Measurements from ENCODE around the gene SEZ6L2. TPM values are rescaled to one million over a fixed set of nuclear protein-coding genes. Genes with fewer than 3 reads are reported as not detected.
"Not testable (repeated sequence)": the region's sequence is repeated elsewhere in the genome, so short reads cannot be mapped to it uniquely, and the experiment has no call there.

The SEZ6L2 gene
- total RNA-seq, 4 donors from 2014 or later = 0.22 to 2.8 (median 1.1) TPM; not detected in 1

DNA sequence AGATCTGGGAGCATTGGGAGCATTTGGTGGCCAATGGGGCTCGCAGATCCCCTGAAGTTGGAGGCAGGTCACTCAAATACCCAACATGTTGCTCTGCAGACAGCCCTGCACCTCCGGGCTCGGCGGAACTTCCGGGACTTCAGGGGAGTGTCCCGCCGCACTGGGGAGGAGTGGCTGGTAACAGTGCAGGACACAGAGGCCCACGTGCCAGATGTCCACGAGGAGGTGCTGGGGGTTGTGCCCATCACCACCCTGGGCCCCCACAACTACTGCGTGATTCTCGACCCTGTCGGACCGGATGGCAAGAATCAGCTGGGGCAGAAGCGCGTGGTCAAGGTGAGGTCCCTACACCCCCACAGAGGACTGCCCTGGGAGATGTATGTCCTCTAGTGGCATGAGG lies 62.7 kb downstream of the SEZ6L2 start:
- Histone ChIP-seq H3K9me3 (no peaks in the 10 kb centered on the region), H3K4me3 (no peak overlapping the region), H3K36me3 (peaks cover 35 to 100% (median 66%) of the 10 kb centered on the region in 3 donors), H3K4me1 (peaks cover 0 to 1% (median 0%) of the 10 kb centered on the region in 3 donors), H3K27me3 (no peaks in the 10 kb centered on the region), H3K27ac (no peak overlapping the region)
- intact Hi-C loops (cut with DNase I) = no loop called here
- no peak for DNase-seq
- TF ChIP-seq POLR2A (IDR thresholded peaks at IDR 0.05) = no peak
- TF ChIP-seq, protein P1, sequence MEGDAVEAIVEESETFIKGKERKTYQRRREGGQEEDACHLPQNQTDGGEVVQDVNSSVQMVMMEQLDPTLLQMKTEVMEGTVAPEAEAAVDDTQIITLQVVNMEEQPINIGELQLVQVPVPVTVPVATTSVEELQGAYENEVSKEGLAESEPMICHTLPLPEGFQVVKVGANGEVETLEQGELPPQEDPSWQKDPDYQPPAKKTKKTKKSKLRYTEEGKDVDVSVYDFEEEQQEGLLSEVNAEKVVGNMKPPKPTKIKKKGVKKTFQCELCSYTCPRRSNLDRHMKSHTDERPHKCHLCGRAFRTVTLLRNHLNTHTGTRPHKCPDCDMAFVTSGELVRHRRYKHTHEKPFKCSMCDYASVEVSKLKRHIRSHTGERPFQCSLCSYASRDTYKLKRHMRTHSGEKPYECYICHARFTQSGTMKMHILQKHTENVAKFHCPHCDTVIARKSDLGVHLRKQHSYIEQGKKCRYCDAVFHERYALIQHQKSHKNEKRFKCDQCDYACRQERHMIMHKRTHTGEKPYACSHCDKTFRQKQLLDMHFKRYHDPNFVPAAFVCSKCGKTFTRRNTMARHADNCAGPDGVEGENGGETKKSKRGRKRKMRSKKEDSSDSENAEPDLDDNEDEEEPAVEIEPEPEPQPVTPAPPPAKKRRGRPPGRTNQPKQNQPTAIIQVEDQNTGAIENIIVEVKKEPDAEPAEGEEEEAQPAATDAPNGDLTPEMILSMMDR (IDR thresholded peaks at IDR 0.05) = no peak
- 81 to 89% methylated on average over 6 to 12 of the region's 15 CpGs for WGBS, 2 donors

DNA sequence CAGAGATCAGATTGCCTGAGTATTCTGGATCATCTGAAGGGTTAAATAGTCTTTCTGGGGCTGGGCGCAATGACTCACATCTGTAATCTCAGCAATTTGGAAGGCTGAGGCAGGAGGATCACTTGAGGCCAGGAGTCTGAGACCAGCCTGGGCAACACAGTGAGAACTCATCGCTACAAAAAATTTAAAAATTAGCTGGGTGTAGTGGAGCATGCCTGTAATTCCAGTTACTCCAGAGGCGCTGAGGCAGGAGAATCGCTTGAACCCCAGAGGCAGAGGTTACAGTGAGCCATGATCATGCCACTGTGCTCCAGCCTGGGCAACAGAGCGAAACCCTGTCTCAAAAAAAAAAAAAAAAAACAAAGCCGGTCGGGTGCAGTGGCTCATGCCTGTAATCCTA lies 63.4 kb downstream of the SEZ6L2 start:
- H3K4me3 ChIP-seq = no peak overlapping the region
- H3K9me3 ChIP-seq = no peaks in the 10 kb centered on the region
- peaks cover 0 to 8% (median 0%) of the 10 kb centered on the region in 3 donors for H3K4me1 ChIP-seq
- peaks cover 32 to 100% (median 61%) of the 10 kb centered on the region in 3 donors for H3K36me3 ChIP-seq
- DNase-seq = no peak
- TF ChIP-seq, protein P1 (IDR thresholded peaks at IDR 0.05) = no peak
- no peak for TF ChIP-seq POLR2A (IDR thresholded peaks at IDR 0.05)
- H3K27ac ChIP-seq = no peak overlapping the region
- H3K27me3 ChIP-seq = no peaks in the 10 kb centered on the region
- 87 to 89% methylated on average over 6 to 7 of the region's 7 CpGs for WGBS, 2 donors
- intact Hi-C loops (cut with DNase I) = no loop called here

DNA sequence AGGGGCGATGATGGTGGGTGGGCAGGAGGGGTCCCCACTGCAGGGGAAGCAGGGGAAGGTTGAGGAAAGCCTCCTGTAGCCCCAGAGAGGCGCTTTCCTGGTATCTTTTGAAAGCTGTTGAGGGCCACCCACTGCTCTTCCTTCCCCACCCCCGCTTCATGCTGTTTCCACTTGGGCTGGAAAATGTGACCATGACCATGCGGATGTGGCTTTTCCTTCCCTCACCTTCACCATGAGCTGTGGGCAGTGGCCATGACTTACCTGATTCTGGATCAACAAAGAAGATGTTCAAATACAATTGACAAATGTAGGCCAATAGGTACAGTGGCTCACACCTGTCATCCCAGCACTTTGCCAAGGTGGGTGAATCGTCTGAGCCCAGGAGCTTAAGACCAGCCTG lies 65.3 kb downstream of the SEZ6L2 start:
- intact Hi-C loops (cut with DNase I) = no loop called here
- H3K9me3 ChIP-seq = no peaks in the 10 kb centered on the region
- TF ChIP-seq, protein P1 (IDR thresholded peaks at IDR 0.05) = no peak
- TF ChIP-seq POLR2A (IDR thresholded peaks at IDR 0.05) = no peak
- H3K36me3 ChIP-seq = peaks cover 26 to 95% (median 61%) of the 10 kb centered on the region in 3 donors
- no peak overlapping the region for H3K4me3 ChIP-seq
- H3K4me1 ChIP-seq = peaks cover 0 to 21% (median 0%) of the 10 kb centered on the region in 3 donors
- no peak for DNase-seq
- WGBS, 2 donors = 83 to 96% methylated on average over 4 to 5 of the region's 5 CpGs
- H3K27ac ChIP-seq = no peak overlapping the region
- H3K27me3 ChIP-seq = no peaks in the 10 kb centered on the region

DNA sequence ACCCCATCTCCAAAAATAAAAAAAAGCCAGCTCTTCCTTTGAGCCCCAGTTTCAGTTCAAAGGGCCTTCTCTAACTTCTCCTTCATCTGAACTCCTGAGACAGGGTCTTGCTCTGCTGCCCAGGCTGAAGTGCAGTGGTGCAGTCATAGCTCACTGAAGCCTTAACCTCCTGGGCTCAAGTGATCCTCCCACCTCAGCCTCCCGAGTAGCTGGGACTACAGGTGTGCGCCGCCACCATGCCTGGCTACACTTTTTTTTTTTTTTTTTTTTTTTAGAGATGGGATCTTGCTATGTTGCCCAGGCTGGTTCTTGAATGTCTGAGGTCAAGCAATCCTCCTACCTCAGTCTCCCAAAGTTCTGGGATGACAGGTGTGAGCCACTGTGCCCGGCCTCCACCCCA lies 66.1 kb downstream of the SEZ6L2 start:
- H3K4me3 ChIP-seq; H3K27me3 ChIP-seq; H3K9me3 ChIP-seq; H3K27ac ChIP-seq; intact Hi-C loops (cut with DNase I); DNase-seq: not testable (repeated sequence)
- WGBS, 2 donors = 92 to 100% methylated on average over 3 of the region's 4 CpGs
- Histone ChIP-seq H3K4me1 (peaks cover 0 to 29% (median 0%) of the 10 kb centered on the region in 3 donors), H3K36me3 (peaks cover 20 to 86% (median 61%) of the 10 kb centered on the region in 3 donors)

DNA sequence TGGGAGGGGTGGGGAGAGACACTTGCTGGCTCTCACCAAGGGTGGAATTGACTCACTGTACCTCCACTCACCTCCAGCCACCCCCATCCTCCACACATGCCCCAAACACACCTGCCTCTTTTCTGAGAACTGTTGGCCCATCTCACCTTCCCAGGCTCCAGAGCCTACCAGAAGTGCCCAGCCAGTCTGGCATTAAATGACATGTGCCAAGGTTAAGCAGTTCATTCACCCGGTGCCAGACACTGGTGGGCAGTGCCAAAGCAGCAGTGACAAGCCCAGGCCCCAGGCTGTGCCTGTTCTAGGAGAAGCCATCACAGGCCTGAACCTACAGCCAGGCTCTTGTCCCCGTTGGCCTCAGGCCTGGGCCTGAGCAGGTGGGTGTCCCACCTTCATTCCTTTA lies 67.9 kb downstream of the SEZ6L2 start:
- 47 to 75% methylated on average over 1 to 2 of the region's 2 CpGs for WGBS, 2 donors
- DNase-seq = no peak

More for the DNA sequence above, 67.9 kb downstream of the SEZ6L2 start:
- H3K4me3 ChIP-seq = no peak overlapping the region
- peaks cover 0 to 46% (median 4%) of the 10 kb centered on the region in 3 donors for H3K4me1 ChIP-seq
- H3K36me3 ChIP-seq = peaks cover 20 to 69% (median 52%) of the 10 kb centered on the region in 3 donors
- H3K9me3 ChIP-seq = no peaks in the 10 kb centered on the region
- intact Hi-C loops (cut with DNase I) = no loop called here
- no peak overlapping the region for H3K27ac ChIP-seq
- TF ChIP-seq POLR2A (IDR thresholded peaks at IDR 0.05) = no peak
- TF ChIP-seq, protein P1 (IDR thresholded peaks at IDR 0.05) = no peak
- H3K27me3 ChIP-seq = no peaks in the 10 kb centered on the region
